Measurements from ENCODE around the gene ST6GAL1.

- no peak for TF ChIP-seq GATA2 (IDR thresholded peaks at IDR 0.05; ENCODE audit: low read depth, low read length)
- TF ChIP-seq GATA3 (IDR thresholded peaks at IDR 0.05; ENCODE audit: low read depth, low read length), result no peak
Observed at GRCh38 chr3:187105700-187106099, 175.4 kb downstream of the ST6GAL1 start.
